GM10266 (cell line): Measurements from ENCODE around the gene SNX8.
"Not testable (repeated sequence)": the region's sequence is repeated elsewhere in the genome, so short reads cannot be mapped to it uniquely, and the experiment has no call there.

Experiments
- DNase-seq: peaks from one replicate; pipeline ENCODE4 v3.0.0; 2012; ENCODE audit errors: extremely low spot score
- TF ChIP-seq, protein P1 (sequence below): IDR thresholded peaks from 2 replicates; pipeline ENCODE4 v1.5.1; 2012; ENCODE audit warnings: mild to moderate bottlenecking, low read depth; ENCODE audit not compliant: control insufficient read depth, insufficient read depth; ENCODE audit errors: missing control alignments

The SNX8 gene

DNA sequence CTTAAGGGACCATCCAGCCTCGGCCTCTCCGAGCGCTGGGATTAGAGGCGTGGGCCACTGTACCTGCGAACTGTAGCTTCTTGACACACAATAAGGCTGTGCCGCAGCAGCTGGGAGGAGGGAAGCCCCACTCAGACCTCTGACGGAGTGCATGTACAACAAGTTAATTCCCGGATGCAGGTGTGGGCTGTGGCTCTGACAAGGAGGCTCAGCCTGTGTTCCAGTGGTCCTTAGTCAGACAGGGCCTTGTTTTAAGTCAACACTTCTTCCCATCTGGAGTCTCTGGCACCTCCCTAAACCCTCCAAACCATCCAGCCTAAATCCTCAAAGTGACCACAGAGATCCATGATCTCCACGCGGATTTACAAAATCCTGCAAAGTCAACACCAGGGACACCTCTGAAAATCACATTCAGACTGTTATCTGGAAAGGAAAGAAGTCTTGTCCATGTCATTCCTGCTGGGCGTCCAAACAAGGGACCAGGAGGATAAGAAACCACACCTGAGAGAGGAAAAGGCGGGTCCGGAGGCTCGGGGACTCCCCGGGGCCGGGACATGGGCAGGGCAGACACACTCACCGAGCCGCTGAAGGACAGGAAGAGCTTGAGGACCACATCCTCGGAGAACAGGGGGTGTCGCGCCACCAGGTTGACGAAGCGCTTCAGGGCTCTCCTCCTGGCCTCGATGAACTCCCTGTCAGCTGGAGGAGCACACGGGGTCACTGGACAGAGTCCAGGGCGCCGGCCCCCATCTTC, 42.8 kb downstream of the SNX8 start:
- TF ChIP-seq, protein P1, sequence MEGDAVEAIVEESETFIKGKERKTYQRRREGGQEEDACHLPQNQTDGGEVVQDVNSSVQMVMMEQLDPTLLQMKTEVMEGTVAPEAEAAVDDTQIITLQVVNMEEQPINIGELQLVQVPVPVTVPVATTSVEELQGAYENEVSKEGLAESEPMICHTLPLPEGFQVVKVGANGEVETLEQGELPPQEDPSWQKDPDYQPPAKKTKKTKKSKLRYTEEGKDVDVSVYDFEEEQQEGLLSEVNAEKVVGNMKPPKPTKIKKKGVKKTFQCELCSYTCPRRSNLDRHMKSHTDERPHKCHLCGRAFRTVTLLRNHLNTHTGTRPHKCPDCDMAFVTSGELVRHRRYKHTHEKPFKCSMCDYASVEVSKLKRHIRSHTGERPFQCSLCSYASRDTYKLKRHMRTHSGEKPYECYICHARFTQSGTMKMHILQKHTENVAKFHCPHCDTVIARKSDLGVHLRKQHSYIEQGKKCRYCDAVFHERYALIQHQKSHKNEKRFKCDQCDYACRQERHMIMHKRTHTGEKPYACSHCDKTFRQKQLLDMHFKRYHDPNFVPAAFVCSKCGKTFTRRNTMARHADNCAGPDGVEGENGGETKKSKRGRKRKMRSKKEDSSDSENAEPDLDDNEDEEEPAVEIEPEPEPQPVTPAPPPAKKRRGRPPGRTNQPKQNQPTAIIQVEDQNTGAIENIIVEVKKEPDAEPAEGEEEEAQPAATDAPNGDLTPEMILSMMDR = no peak
- DNase-seq = no peak

- no peak for DNase-seq
- TF ChIP-seq, protein P1 = no peak
Measured at GRCh38 chr7:2270495-2270894, 43.7 kb downstream of the SNX8 start.

GRCh38 chr7:2269991-2270460, 44.2 kb downstream of the SNX8 start:
- TF ChIP-seq, protein P1 = no peak
- no peak for DNase-seq

DNA sequence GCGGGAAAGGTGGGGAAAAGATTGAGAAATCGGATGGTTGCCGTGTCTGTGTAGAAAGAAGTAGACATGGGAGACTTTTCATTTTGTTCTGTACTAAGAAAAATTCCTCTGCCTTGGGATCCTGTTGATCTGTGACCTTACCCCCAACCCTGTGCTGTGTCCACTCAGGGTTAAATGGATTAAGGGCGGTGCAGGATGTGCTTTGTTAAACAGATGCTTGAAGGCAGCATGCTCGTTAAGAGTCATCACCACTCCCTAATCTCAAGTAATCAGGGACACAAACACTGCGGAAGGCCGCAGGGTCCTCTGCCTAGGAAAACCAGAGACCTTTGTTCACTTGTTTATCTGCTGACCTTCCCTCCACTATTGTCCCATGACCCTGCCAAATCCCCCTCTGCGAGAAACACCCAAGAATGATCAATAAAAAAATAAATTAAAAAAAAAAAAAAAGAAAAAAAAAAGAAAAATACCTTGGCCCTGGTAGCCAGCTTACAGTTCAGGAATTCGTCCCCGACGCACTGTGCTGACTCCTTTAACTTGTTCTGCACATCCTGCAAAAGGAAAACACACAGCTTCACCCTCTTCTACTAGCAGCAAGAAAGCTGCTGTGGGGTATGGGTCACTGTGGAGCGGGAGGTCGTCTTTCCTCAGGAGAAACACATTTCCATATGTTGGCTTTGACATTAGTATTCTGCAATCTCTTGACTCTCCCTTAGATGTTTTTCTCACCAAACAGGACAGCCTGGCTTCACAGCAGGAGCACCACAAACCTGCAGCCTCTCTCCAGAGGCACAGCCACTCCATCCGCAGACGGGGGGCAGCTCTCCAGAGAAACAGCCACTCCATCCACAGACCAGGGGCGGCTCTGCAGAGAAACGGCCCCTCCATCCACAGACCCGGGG, 44.9 kb downstream of the SNX8 start:
- not testable (repeated sequence) for DNase-seq

DNA sequence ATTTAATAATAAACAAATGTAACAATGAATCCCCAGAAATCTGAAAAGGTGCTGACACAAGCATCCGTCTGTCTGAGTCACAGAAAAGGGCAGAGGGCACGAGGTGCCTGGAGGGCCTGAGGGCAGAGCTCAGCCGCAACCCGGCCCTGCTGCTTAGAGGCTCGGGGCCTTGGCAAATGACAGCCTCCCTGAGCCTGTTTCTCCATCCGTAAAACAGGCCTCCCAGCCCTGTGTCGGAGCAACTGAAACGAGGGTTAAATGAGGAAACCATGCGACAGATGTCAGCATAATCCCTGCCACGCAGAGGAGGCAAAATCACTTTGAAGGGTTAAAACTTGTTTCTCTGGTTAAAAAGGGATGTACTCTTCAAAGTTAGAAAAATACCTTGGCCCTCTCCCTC, 47.3 kb downstream of the SNX8 start:
- no peak for DNase-seq
- TF ChIP-seq, protein P1 = no peak

DNA sequence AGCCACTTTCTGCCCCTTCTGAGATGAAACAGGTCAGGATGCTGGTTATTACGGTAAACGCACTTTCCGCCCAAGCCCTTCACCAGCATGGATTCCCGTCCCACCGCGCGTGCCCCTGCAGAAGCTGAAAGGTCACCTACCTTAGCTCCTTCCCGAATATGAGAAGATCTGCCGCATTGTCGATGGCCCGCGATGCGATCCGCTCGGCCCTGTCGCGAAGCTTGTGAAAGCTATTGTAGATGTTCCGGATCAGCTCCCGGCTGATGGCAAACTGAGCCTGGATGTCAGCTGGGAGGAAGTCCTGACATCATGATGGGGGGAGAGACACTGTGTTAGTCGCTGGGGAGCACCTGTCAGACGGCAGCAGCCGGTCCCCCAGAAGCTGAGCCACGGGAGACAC, 50.1 kb downstream of the SNX8 start:
- TF ChIP-seq, protein P1 = no peak
- DNase-seq = no peak

DNA sequence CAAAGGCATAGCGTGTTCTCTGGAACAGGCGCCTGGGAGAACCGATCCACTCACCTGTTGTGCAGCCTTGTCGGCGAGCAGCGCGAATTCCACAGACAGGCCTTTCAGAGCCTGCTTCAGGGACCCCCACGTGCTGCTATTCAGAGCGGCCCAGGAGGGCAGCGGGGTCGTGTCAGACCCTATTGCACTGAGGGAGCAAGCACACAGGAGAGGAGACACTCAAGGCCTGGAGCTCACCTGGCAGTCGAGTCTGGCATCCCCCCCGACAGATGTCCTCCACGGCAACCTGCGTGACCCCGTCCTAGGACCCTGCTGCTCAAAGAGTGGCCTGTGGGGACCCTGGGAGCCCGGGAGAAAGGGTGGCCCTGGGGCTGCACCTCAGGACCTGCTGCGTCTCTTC, 51.1 kb downstream of the SNX8 start:
- TF ChIP-seq, protein P1 = no peak
- no peak for DNase-seq
